HG03280 (cell line): ENCODE data around the gene POC5.
"Not testable (repeated sequence)": the region's sequence is repeated elsewhere in the genome, so short reads cannot be mapped to it uniquely, and the experiment has no call there.

Source experiments
- ATAC-seq: cut with Tn5 transposase; IDR thresholded peaks from one replicate; pipeline ENCODE4 v1.9.1; 2021; ENCODE audit warnings: mild to moderate bottlenecking, moderate library complexity; ENCODE audit not compliant: unreplicated experiment

POC5 gene

GRCh38 chr5:75707911-75708509 is 9.2 kb downstream of the POC5 start:
- no peak for ATAC-seq

- no peak for ATAC-seq
Observed at GRCh38 chr5:75706775-75707174, 10.5 kb downstream of the POC5 start.

GRCh38 chr5:75706016-75706415 is 11.2 kb downstream of the POC5 start:
- ATAC-seq, result no peak

GRCh38 chr5:75701856-75702255 is 15.4 kb downstream of the POC5 start:
- ATAC-seq, result no peak

GRCh38 chr5:75695472-75696351 is 21.5 kb downstream of the POC5 start:
- ATAC-seq, result not testable (repeated sequence)

GRCh38 chr5:75694781-75695180 is 22.5 kb downstream of the POC5 start:
- ATAC-seq, result no peak

- ATAC-seq, result no peak
Observed at GRCh38 chr5:75690669-75691068, 26.6 kb downstream of the POC5 start.

GRCh38 chr5:75686480-75686879 is 30.8 kb downstream of the POC5 start:
- no peak for ATAC-seq

- no peak for ATAC-seq
Observed at GRCh38 chr5:75685141-75685540, 32.1 kb downstream of the POC5 start.

GRCh38 chr5:75681125-75681830 is 36.0 kb downstream of the POC5 start:
- ATAC-seq, result no peak

- no peak for ATAC-seq
Observed at GRCh38 chr5:75678155-75678554, 39.1 kb downstream of the POC5 start.

- ATAC-seq, result no peak
Observed at GRCh38 chr5:75677607-75678006, 39.6 kb downstream of the POC5 start.

- no peak for ATAC-seq
Observed at GRCh38 chr5:75675783-75676182, 41.5 kb downstream of the POC5 start.

GRCh38 chr5:75672616-75673015 is 44.6 kb downstream of the POC5 start:
- ATAC-seq, result no peak

- ATAC-seq, result no peak
Observed at GRCh38 chr5:75671506-75671905, 45.7 kb downstream of the POC5 start.

GRCh38 chr5:75670577-75670976 is 46.7 kb downstream of the POC5 start:
- ATAC-seq, result no peak

GRCh38 chr5:75668977-75669689 is 48.1 kb downstream of the POC5 start:
- peak; percentile 91 for ATAC-seq

GRCh38 chr5:75668445-75668844 is 48.8 kb downstream of the POC5 start:
- ATAC-seq, result no peak

GRCh38 chr5:75667586-75667985 is 49.7 kb downstream of the POC5 start:
- ATAC-seq, result no peak

- no peak for ATAC-seq
Observed at GRCh38 chr5:75666801-75667200, 50.4 kb downstream of the POC5 start.

GRCh38 chr5:75664979-75665378 is 52.3 kb downstream of the POC5 start:
- ATAC-seq, result no peak
